PC-3 (cell line): ENCODE measurements around the gene OBSL1. TPM values are rescaled to one million over a fixed set of nuclear protein-coding genes. Genes with fewer than 3 reads are reported as not detected.

Experiments
- ATAC-seq: fragments of 200-7000 bp; cut with Tn5 transposase; 2 replicates; pipeline ENCODE4 v1.9.1; 2020; ENCODE audit warnings: mild to moderate bottlenecking, moderate library complexity
- BruUV-seq: library from RNA; stranded (reverse); fragments of 400-500 nt; replicated peaks from 2 replicates; lab custom pipeline; 2021; lab: Mats Ljungman, UMichigan
- CTCF ChIA-PET: fragments of 300-600 bp; sonication (Branson Sonifier 250); formaldehyde crosslinking; loops from one replicate; lab custom pipeline; 2022; ENCODE audit warnings: antibody characterized with exemption; lab: Charles Lee
- POLR2A ChIA-PET: fragments of 300-600 bp; sonication (Branson Sonifier 250); formaldehyde crosslinking; loops from one replicate; lab custom pipeline; 2022; ENCODE audit warnings: antibody characterized with exemption; ENCODE audit not compliant: unreplicated experiment; lab: Charles Lee
- DNase-seq: peaks from one replicate; pipeline ENCODE4 v3.0.0-alpha.2; 2015
- H2AFZ ChIP-seq: fragments of 300-600 bp; sonication (generic); 2 replicates; pipeline ENCODE4 v1.6.0; 2016; ENCODE audit warnings: antibody characterized with exemption, low read length
- H3F3A ChIP-seq: fragments of 300-600 bp; sonication (generic); one replicate; pipeline ENCODE4 v1.6.0; 2017; ENCODE audit warnings: antibody characterized with exemption, low read length, control low read depth, mild to moderate bottlenecking; ENCODE audit not compliant: unreplicated experiment
- H3K27ac ChIP-seq: fragments of 300-600 bp; sonication (generic); 2 replicates; pipeline ENCODE4 v1.5.1; 2016; ENCODE audit warnings: mild to moderate bottlenecking, low read length
- H3K27me3 ChIP-seq: fragments of 300-600 bp; sonication (generic); 2 replicates; pipeline ENCODE4 v1.6.1; 2016; ENCODE audit warnings: low read length, mixed read lengths
- H3K36me3 ChIP-seq: fragments of 300-600 bp; sonication (generic); 2 replicates; pipeline ENCODE4 v1.6.1; 2016; ENCODE audit warnings: low read depth, mixed run types, low read length, mixed read lengths
- H3K4me1 ChIP-seq: fragments of 300-600 bp; sonication (generic); 2 replicates; pipeline ENCODE4 v1.5.1; 2016; ENCODE audit warnings: low read length; ENCODE audit not compliant: insufficient read depth
- H3K4me2 ChIP-seq: fragments of 300-600 bp; sonication (generic); 2 replicates; pipeline ENCODE4 v1.6.0; 2016; ENCODE audit warnings: low read length
- H3K4me3 ChIP-seq: fragments of 300-600 bp; sonication (generic); 2 replicates; pipeline ENCODE4 v1.5.1; 2016; ENCODE audit warnings: mild to moderate bottlenecking, low read length, mixed read lengths
- H3K79me2 ChIP-seq: fragments of 300-600 bp; sonication (generic); 2 replicates; pipeline ENCODE4 v1.6.1; 2017; ENCODE audit warnings: low read length, mixed read lengths
- H3K9ac ChIP-seq: fragments of 300-600 bp; sonication (generic); 2 replicates; pipeline ENCODE4 v1.6.0; 2016; ENCODE audit warnings: mild to moderate bottlenecking, low read length
- H3K9me2 ChIP-seq: fragments of 300-600 bp; sonication (generic); replicated peaks from 2 replicates; pipeline ENCODE4 v1.6.1; 2016; ENCODE audit warnings: mixed run types, low read length, mixed read lengths
- H3K9me3 ChIP-seq: fragments of 300-600 bp; sonication (generic); 2 replicates; pipeline ENCODE4 v1.6.1; 2016; ENCODE audit warnings: low read length, mixed read lengths
- H4K20me1 ChIP-seq: fragments of 300-600 bp; sonication (generic); 2 replicates; pipeline ENCODE4 v1.6.1; 2016; ENCODE audit warnings: low read length, mixed read lengths
- EZH2 ChIP-seq: fragments of 300-600 bp; sonication (generic); IDR thresholded peaks from one replicate; pipeline ENCODE4 v1.6.1; 2017; ENCODE audit warnings: antibody characterized with exemption, mild to moderate bottlenecking, low read length; ENCODE audit not compliant: unreplicated experiment
- EZH2phosphoT487 ChIP-seq: fragments of 300-600 bp; sonication (generic); IDR thresholded peaks from 2 replicates; pipeline ENCODE4 v1.6.1; 2018; ENCODE audit warnings: mild to moderate bottlenecking, antibody characterized with exemption, low read length, borderline replicate concordance
- intact Hi-C: fragments of 100-400 bp; cut with micrococcal nuclease; formaldehyde crosslinking; loops from 2 replicates; pipeline ENCODE4 v1.9.0; 2023
- total RNA-seq: library from RNA; depleted of rRNA; stranded (reverse); fragments of >200 nt; gene quantifications from 2 replicates; pipeline ENCODE4 v1.2.3, GENCODE V29; 2014
- TF ChIP-seq, protein P1 (sequence below): fragments of 300-600 bp; sonication (generic); conservative IDR thresholded peaks from 2 replicates; pipeline ENCODE4 v1.5.1; 2017; ENCODE audit warnings: antibody characterized with exemption, low read depth, mild to moderate bottlenecking, low read length

Gene OBSL1
- total RNA-seq, 1 experiment from 2014 or later, result 122 TPM

DNA sequence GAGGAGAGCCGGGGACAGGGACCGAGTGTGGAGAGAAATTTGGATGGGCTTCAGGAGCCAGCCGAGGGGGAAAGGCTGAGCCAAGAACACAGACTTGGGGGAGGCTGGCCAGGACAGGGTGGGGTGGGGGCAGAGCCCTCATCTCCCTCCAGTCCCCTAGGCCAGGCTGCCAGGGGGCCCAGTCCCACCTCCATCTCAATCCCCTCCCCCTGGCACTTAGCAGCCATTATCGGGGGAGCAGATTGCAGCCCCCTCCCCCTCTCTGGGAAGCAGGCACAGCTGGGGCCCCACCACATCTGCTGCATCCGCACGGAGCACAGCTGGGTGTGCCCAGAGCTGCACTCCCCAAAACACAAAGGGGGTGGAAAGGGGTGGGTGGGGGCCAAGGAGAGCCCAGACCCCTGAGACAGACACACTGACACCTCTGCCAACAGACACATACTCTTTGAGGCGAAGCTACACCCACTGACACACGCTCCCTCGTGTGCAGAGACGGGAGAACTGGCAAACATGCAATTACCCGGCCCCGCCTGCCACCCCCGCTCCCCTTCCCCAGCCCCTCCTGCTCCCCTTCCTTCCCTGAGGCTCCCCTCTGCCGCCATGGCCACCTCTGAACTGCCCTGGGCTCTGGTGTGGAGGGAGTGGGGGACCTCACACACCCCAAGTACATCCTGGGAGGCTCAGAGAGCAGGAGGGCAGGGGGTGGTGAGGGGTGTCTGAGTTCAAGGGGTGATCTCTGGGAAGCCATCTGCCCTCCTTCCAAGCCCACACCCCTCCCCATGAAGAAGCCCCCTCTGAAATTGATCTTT lies 62.2 kb downstream of the OBSL1 start:
- intact Hi-C loops, result no loop called here
- no peak for TF ChIP-seq EZH2phosphoT487
- no peak for TF ChIP-seq EZH2
- TF ChIP-seq, protein P1, sequence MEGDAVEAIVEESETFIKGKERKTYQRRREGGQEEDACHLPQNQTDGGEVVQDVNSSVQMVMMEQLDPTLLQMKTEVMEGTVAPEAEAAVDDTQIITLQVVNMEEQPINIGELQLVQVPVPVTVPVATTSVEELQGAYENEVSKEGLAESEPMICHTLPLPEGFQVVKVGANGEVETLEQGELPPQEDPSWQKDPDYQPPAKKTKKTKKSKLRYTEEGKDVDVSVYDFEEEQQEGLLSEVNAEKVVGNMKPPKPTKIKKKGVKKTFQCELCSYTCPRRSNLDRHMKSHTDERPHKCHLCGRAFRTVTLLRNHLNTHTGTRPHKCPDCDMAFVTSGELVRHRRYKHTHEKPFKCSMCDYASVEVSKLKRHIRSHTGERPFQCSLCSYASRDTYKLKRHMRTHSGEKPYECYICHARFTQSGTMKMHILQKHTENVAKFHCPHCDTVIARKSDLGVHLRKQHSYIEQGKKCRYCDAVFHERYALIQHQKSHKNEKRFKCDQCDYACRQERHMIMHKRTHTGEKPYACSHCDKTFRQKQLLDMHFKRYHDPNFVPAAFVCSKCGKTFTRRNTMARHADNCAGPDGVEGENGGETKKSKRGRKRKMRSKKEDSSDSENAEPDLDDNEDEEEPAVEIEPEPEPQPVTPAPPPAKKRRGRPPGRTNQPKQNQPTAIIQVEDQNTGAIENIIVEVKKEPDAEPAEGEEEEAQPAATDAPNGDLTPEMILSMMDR, result no peak
- Histone ChIP-seq H3K36me3 (no peaks in the 10 kb centered on the region), H3K27me3 (peaks cover 40% of the 10 kb centered on the region), H3K79me2 (no peaks in the 10 kb centered on the region), H3K4me1 (no peaks in the 10 kb centered on the region; the same call in 1 of the 2 replicates), H4K20me1 (no peaks in the 10 kb centered on the region), H3K4me2 (peak overlapping the region; percentile 71), H2AFZ (no peak overlapping the region), H3F3A (no peaks in the 10 kb centered on the region), H3K4me3 (no peak overlapping the region; the same call in 1 of the 2 replicates), H3K9ac (no peak overlapping the region), H3K9me3 (no peaks in the 10 kb centered on the region), H3K27ac (no peak overlapping the region), H3K9me2 (no peaks in the 10 kb centered on the region)
- DNase-seq (no peak), ATAC-seq (peak; percentile 25)
- ChIA-PET CTCF (interaction anchor here (0.7 to 1.6 kb wide), 6 partner anchors 11 to 50 kb away, joined by 3 to 22 read pairs (median 10); partner anchors contain the start of gene GMPPA), POLR2A (no interaction called here)
- BruUV-seq, result no TSS peak

DNA sequence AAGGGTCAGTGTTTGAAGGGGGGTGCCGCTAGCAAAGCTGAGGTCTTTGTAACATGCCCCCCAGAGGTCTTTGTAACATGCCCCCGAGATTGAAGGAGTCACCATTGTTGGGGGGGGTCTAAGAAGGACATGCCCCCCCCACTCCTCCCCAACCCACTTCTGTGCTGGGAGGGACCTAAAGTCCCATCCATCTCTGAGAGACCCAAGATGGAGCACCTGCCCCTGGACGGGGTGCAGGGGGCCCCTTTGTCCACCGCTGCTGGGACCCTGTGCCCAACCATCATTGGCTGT lies 63.0 kb downstream of the OBSL1 start:
- H3K4me3 ChIP-seq, result no peak overlapping the region
- H2AFZ ChIP-seq, result no peak overlapping the region
- intact Hi-C loops, result no loop called here
- H3K9me2 ChIP-seq, result no peaks in the 10 kb centered on the region
- H3K9me3 ChIP-seq, result no peaks in the 10 kb centered on the region
- H3F3A ChIP-seq, result no peaks in the 10 kb centered on the region
- ChIA-PET CTCF (interaction anchor here (1.0 kb wide), 2 partner anchors 10 to 19 kb away, joined by 3 to 8 read pairs; partner anchors contain the start of gene GMPPA), POLR2A (interaction anchor here (0.7 to 0.8 kb wide), 2 partner anchors 10 to 49 kb away, joined by 3 to 9 read pairs; partner anchors contain the start of gene GMPPA)
- no peaks in the 10 kb centered on the region for H3K79me2 ChIP-seq
- H3K36me3 ChIP-seq, result no peaks in the 10 kb centered on the region
- no peak overlapping the region for H3K4me2 ChIP-seq
- no peaks in the 10 kb centered on the region; the same call in 1 of the 2 replicates for H3K4me1 ChIP-seq
- TF ChIP-seq EZH2phosphoT487 (no peak), EZH2 (no peak)
- TF ChIP-seq, protein P1, result no peak
- no peak overlapping the region for H3K9ac ChIP-seq
- H4K20me1 ChIP-seq, result no peaks in the 10 kb centered on the region
- DNase-seq (no peak), ATAC-seq (no peak)
- H3K27me3 ChIP-seq, result peaks cover 32% of the 10 kb centered on the region
- BruUV-seq, result no TSS peak
- no peak overlapping the region for H3K27ac ChIP-seq
